ENCODE results near the gene B4GALT5.
A peak's percentile ranks its signal among the peaks of the same experiment; 100 is the strongest.
"Not testable (repeated sequence)": the region's sequence is repeated elsewhere in the genome, so short reads cannot be mapped to it uniquely, and the experiment has no call there.

Gene B4GALT5

DNA sequence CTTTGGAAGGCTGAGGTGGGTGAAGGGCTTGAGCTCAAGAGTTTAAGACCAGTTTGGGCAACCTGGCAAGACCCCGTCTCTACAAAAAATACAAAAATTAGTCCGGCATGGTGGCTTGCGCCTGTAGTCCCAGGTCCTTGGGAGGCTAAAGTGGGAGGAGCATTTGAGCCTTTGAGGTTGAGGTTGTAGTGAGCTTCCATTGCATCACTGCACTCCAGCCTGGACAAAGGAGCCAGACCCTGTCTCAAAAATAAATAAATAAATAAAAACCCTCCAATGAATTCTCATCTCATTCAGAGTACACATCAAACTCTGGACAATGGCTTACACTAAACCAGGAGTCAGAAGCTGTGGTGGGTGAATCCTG, 31.8 kb downstream of the B4GALT5 start:
- no peak for DNase-seq

DNA sequence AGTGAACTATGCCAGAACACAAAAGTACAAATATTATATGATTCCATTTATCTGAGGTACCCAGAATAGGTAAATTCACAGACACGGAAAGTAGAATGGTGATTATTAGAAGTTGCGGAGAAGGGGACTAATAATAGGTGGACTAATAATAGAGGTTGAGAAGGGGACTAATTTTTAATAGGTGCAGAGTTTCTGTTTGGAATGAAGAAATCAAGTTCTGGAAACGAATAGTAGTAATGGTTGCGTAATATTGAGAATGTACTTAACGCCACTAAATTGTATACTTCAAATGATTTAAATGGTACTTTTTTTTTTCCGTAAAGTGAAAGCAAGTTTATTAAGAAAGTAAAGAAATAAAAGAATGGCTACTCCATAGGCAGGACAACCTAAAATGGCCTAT, 33.2 kb downstream of the B4GALT5 start:
- no peak for DNase-seq

DNA sequence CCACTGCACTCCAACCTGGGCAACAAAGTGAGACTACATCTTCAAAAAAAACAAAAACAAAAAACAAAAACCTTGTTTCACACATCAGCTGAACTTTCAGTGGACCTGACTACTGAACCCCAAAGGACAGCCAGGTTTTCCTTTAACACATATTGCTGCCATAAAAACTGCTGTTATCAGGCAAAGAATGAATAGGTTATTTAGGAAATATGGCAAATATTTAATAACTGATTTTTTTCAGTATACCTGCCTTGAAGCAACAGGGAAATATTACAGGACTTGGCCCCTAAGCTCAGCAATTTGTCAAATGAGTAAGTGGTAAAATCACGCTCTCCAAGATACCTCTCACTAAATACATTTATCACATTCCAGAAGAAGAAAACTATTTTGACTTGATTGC, 34.0 kb downstream of the B4GALT5 start:
- DNase-seq = no peak

DNA sequence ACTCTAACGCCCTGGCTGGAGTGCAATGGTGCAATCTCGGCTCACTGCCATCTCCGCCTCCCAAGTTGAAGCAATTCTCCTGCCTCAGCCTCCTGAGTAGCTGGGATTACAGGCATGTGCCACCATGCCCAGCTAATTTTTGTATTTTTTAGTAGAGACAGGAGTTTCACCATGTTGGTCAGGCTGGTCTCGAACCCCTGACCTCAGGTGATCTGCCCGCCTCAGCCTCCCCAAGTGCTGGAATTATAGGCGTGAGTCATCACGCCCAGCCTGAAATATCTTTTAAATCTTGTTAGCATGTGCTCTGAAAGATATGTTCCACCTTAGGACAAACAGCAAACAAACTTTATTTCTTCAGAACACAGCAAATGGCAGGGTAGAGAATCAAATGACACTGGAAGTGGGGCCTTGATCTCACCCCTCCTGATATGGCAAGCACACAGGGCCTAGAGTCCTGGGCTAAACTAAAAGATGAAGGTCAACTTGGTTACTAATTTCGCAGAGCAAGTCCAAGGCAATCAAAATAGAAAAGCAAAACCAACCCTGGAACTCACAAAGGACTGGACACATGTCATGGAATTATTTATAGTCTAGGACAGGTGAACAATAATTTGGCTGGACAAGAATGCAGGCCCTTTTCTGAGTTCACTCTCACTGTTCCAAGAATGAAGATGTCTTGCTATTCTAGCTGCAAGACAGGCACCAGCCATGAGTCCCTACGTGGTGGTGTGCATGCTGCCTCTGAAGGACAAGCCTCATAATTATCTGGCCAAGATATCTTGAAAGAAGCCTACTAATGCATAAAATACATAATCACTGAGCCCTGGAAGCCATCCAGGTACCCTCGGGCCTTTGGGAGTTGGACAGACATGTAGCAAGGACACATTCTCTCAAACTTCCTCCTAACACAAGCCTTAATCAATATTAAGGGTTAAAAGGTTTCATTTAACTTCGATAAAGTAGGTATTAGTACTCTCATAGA, 35.6 kb downstream of the B4GALT5 start:
- no peak for DNase-seq

DNA sequence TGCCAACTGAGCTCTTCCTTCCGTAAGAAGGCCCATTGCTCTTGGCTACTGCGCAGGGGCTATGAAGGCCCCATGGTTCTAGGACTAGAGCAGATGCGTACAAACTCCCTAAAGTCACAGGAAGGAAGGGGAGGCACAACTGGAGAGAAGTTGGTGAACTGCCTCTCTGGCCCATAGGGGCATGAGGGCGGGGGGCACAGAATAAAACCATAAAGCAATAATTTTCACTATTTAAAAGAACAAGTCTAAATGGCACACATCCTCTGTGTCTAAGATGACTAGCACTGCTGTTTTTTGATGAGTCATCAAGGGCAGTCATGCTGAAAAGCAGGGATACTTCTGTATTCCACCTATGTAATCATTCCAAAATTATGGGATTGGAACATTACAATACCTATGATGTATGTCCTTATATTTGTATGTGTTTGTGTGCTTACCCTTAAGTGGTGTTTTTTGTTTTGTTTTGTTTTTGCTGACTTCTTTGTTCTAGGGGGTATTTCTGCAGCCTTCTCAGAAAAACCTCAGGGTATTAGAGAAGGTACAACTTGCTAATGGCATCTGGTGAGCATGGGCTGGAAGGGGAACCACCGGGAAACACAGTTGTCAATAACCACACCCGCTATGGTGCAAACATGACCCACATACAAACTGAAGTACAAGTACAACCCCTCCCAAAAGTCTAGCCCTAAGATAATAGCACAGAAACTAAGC, 36.9 kb downstream of the B4GALT5 start:
- DNase-seq = no peak

DNA sequence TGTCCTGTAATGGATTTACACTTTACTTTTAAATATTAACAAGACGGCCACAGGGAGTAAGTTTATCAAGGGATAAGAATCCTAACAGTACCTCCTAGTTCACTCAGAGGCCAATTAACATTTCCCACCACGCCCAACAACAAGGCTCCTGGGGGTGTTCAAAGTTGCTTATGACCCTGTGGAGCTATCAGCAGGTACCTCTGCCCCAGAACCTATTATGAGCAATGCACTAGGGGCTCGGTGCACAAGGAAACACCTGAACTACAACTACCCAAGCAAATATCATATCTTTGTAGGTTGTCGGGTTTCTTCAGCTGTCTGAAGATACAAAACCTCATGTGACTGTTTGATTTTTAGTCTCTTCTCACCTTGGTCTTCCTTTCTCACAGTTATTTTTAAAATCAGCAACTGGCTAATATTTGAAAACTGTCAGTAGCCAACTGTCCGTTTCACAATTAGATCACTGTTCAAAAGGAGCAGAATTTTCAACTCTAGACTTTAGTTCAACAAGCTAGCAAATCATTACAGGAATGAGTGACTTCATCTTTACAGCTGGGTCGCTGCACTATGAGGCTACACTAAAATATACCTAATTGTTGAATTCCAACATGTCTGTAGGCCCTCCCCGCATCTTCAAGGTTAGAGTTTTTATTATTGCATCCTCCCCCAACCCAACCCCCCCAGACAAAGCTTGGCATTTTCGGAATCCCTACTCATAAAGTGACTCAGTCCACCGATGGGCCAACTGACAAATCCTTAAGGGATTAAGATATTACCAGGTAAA, 38.1 kb downstream of the B4GALT5 start:
- DNase-seq = no peak

DNA sequence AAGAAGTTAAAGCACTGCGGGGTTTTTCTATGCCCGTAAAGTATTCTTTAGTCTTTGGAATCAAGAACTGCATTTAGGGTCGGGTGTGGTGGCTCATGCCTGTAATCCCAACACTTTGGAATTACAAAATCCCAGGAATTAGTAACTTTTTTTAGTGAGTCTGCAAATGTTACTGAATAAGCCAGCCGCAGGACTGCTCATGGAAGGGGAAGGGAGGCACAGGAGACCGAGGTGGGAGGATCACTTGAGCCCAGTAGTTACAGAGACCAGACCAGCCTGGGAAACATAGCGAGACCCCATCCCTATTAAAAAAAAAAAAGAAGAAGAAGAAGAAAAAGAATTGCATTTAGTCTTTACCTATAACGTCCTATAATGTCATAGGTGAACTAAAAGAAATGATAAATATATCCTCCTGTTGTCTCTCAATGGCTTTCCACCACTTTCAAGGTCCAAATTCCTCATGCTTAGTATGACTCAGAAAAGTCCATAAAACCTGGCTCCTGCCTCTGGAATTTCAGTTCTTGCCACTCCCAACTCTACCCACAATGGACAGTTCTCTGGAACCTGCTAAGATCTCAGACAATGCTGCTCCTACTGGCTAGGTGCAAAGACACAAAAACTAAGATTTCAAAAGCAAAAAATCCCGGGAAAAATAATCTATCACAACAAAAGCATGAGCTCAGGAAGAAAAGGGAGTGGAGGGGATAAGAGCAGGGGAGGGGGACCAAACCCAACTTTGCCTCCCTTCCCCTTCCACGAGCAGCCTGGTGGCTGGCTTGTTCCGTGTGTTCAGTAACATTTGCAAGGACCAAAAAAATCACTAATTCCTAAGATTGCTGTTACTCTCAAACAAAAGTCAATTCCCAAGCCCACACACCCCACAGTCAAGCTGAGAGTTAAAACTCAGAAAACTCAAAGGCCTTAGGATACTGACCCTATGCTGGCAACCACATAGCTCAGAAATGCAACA, 39.0 kb downstream of the B4GALT5 start:
- DNase-seq = no peak

DNA sequence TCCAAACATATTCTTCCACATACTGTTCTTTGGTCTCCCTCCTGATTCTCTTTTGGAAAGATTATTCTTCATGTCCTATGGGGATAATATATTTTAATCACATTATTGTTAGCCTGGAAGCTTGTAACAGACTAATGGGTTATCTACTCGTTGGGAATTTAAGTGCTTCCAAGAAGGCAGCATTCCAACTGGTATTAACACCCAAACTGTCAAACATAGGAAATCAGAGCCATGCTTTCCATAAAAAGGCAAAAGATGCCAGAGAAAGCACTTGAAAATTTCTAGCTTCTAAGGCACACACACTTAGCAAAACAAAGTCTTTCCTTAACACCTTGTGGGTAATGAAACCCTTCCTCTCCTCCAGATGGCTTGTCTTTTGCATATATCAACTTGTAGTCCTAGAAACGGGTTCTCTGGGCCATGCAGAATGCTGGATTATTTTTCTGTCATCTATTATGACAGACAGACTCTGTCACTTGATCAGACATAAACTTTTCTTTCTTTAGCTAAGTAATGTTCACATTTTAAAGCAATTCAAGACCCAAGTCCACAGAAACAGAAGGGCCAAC, 41.5 kb downstream of the B4GALT5 start:
- DNase-seq = no peak

DNA sequence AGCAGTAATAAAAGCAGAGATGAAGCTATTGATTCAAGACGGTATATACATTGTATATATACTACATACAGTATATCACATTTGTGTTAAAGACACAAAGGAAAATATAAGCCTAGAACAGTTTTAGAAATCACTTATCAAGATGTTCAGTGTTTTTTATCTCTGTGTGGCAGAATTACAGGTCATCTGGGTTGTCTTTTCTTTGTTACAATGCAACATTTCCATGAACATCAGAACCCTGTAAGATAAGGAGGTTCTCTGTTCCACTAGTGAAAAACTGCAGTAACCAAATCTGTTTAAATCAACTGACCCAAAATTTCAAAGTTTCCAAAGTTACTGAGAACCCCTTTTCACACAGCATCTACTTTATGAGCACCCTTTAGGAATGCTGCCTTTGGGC, 42.2 kb downstream of the B4GALT5 start:
- DNase-seq = no peak

DNA sequence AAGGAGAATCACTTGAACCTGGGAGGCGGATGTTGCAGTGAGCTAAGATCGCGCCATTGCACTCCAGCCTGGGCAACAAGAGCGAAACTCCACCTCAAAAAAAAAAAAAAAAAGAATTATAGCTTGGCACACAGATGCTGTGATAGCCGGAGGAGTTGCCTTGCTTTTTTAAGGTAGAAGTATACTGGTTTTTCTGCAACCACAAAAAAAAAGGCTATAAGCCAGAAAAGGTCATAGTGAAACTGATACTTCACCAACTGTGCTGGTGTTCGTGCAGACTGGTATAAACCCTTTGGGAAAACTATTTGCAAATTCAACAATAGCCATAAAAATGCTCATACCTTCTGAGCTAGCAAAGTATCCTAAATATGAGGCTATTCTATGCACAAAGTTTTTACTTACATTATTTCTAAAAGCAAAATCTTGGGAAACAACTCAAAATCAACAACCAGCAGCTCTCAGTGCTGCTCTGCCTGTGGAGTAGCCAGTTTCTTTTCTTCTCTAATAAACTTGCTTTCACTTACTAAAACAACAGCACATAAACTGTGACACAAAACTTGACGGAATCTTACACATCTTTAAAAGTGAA, 44.0 kb downstream of the B4GALT5 start:
- no peak for DNase-seq

DNA sequence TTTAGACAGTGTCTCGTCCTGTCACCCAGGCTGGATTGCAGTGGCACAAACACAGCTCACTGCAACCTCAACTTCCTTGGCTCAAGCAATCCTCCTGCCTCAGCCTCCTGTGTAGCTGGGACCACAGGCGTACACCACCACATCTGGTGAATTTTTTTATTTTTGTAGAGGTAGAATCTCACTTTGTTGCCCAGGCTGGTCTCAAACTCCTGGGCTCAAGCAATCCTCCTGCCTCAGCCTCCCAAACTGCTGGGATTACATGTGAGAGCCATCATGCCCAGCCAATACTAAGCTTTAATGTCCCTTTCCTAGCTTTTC, 44.8 kb downstream of the B4GALT5 start:
- not testable (repeated sequence) for DNase-seq

DNA sequence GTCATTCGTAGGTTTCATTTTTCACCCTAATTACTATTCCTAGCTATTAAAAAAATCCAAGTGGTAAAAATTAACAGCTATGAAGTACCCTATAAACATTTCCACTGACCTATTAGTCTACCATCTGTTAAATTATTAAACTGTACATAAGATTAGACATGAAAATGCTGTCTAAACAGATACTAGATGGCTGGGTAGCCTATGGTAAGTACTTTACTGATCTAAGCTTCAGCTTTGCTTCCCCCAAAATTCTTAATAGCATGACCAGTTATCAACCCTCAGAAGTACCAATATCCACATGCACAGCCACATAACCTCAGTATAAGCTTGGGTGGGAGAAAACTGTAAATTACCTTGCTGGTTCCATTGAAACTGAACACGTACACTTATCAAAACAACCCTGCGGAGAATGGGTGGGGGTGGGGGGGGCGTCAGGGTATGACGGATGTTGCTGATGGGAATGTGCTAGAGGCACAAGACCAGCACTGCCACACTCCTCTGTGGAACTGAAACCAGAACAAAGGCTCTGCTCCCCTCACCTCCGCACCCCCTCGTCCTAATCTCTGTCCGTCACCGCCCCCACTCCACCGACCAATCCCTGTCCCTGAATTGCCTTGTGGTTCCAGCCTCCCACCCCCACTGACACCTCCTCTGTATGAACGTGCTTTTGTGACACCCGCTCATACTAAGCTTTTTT, 45.3 kb downstream of the B4GALT5 start:
- DNase-seq = peak in 9 of 56 donors; percentile 8 to 50 (median 19)

DNA sequence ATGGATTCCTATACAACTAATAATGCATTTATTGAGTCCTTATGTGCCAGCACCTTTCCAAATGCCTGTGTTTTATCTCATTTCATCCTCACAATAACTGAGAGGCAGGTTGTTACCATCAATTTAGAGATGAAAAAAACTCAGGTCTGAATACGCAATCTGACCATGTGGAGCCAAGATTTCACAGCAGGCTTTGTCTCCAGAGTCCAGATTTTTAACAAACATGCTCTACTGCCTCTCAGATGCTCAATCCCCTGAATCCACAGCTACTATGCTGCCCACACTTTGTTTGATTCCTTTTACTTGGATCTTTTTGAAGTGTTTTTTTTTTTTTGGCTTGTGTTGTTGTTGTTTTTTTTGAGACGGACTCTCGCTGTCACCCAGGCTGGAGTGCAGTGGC, 46.8 kb downstream of the B4GALT5 start:
- DNase-seq = no peak

DNA sequence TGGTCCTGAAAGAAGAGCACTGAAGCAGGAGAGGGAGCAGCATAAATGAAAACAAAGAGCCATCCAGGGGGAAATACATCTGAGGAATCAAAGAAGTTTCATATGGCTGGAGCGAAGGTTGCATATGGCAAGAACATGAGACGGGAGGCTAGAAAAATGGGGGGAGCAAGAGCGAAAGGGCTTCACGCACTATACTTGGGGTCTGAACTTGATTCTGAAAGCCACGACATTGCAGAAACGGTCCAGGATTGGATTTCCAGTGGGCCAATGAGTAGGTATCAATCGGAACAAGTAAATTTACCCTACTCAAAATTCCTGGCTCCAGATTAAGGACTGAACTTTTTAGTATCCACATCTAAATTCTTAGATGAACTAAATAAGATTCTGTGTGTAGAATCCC, 47.9 kb downstream of the B4GALT5 start:
- DNase-seq = no peak

DNA sequence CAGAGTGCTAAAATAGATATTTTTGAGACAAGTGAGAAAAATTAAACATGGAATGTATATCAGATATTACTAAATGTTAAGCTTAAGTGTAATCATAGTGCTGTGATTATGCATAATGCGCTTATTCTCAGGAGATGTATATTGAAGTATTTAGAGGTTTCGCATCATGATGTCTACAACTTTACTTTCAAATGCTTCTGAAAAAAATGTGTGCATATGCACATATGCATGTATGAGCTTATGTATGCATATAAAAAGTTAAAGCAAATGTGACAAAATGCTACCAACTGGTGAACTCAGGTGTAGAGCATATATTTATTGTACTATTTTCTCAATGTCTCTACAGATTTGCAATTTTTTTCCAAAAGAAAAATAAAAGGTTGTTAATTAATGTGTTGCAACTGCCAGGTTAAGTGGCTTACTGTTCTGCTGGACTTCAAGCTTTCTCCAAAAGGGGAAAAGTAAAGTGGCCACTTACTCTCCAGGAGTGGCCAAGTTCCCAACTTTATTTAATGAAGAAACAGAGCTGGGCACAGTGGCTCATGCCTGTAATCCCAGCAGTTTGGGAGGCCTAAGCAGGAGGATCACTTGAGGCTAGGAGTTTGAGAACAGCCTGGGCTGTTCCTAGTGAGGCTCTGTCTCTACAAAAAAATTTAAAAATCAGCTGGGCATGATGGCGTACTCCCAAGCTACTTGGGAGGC, 48.9 kb downstream of the B4GALT5 start:
- no peak for DNase-seq

DNA sequence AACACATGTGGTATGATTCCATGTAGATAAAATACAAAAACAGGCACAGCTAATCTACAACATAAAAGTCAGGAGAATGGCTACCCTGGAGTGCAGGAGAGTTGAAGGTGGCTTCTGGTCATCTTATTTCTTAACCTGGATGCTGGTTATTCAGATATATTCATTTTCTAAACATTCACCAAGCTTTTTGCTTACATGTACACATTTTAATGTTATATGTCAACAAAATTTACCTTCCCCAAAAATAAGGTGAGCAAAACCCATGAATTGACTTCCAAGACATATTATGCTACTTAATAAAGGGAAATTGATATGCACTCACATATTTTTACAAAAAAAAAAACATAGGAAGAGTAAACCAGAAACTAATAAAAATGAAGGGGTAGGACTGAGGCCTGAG, 50.6 kb downstream of the B4GALT5 start:
- no peak for DNase-seq

DNA sequence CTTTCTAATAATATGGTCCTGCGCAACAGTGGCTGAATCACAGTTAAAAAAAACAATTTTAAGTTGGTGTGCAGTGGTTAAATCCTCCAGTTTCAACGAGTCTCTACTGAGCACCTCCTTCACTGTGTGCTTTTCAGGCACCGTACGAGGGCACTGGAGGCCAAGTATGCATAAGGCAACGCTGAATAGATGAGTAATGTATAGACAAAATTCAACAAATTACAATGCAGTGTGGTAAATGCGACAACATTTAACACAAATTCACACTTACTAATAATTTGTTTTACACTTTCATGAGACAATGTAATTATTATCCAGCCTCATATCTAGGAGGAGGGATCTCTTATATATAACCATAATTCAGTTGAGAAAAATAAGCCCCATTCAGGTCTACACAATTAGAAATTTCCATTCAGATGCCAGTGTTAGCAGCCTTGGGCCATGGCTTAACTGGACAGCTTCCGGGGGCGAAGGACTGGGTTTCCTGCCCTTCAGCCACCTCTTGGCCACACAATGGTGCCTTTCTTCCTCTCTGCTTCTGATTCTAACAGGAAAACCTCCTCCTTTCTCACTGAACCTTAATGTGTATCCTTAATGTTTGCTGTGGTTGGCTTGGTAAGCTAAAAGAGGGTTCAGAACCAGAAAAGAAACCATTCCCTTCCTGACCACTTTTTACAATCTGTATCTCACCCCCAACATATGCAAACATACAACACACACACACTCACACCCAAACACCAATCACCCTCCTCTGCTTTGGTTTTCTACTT, 51.9 kb downstream of the B4GALT5 start:
- peak in 5 of 56 donors; percentile 7 to 19 (median 12) for DNase-seq

DNA sequence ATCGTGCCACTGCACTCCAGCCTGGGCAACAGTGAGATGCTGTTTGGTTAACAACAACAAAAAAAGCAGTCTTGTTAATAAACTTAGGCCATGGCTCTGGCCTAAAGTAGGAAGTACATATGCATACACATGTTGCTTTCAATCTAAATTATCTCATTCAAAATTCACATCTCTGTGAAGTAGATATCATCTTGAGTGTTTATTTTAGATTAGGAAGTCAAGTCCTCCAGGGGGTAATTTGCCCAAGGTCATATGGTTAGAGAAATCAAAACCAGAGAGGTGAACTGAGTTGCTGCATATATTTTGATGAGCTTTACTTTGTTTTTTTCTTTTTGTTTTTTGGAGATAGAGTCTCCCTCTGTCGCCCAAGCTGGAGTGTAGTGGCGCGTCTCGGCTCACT, 52.8 kb downstream of the B4GALT5 start:
- DNase-seq = no peak
